SK-N-SH (cell line): ENCODE data around the gene RMI2.
A peak's percentile ranks its signal among the peaks of the same experiment; 100 is the strongest.

Source experiments
- CHD2 ChIP-seq: fragments of 150-350 bp; IDR thresholded peaks from 2 replicates; pipeline ENCODE4 v1.6.1; 2018; ENCODE audit warnings: low read length; ENCODE audit not compliant: partially characterized antibody
- FOXJ3 ChIP-seq: sonication (generic); formaldehyde crosslinking; IDR thresholded peaks from 2 replicates; pipeline ENCODE4 v1.5.1; 2020; ENCODE audit warnings: mild to moderate bottlenecking, missing genetic modification reagents
- RAD21 ChIP-seq: IDR thresholded peaks from 2 replicates; pipeline ENCODE4 v1.6.1; 2012; ENCODE audit warnings: mild to moderate bottlenecking, low read length
- TAF1 ChIP-seq: IDR thresholded peaks from 2 replicates; pipeline ENCODE4 v1.6.1; 2012; ENCODE audit warnings: low read depth, mild to moderate bottlenecking, low read length, moderate library complexity, borderline replicate concordance
- TF ChIP-seq, protein P1 (sequence below): fragments of 200-600 bp; sonication (generic); IDR thresholded peaks from 2 replicates; pipeline ENCODE4 v1.6.1; 2017; ENCODE audit warnings: antibody characterized with exemption, mild to moderate bottlenecking, moderate library complexity
- TF ChIP-seq, protein P2 (sequence below): fragments of 150-350 bp; IDR thresholded peaks from 2 replicates; pipeline ENCODE4 v1.6.1; 2017; ENCODE audit warnings: antibody characterized with exemption, low read length, low read depth, borderline replicate concordance
- TF ChIP-seq, protein P3 (sequence below): IDR thresholded peaks from 2 replicates; pipeline ENCODE4 v1.4.0; 2012; ENCODE audit warnings: low read depth, borderline replicate concordance

DNA sequence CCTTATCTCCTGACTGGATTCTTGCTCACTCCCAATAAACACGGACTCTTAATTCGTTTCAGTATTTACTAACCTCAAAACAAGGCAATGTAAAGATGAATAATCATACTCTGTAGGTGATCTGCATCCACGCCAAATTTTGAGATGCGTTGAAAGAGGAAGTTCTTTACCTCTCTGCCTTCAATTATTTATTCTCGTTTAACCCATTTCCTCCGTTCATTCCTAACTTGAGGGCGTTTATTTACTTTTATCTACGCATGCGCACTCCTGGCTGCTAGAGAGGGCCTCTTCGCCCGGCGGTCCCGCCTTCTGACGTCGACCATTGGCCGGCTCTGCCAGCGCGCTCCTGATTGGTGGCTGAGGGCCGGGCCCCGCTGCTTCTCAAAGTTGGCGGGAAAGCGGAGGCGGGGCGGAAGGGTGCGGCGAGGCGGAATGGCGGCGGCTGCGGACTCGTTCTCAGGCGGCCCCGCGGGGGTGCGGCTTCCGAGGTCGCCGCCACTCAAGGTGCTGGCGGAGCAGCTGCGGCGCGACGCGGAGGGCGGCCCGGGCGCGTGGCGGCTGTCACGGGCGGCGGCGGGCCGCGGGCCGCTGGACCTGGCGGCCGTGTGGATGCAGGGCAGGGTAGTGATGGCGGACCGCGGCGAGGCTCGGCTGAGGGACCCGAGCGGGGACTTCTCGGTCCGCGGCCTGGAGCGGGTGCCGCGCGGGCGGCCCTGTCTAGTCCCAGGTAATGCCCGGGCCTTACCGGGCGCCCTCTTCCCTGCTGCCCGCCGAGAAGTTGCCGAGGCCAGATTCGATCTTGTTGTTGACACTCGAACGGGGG is at the start of gene RMI2:
- no peak for TF ChIP-seq RAD21
- TF ChIP-seq, protein P1, sequence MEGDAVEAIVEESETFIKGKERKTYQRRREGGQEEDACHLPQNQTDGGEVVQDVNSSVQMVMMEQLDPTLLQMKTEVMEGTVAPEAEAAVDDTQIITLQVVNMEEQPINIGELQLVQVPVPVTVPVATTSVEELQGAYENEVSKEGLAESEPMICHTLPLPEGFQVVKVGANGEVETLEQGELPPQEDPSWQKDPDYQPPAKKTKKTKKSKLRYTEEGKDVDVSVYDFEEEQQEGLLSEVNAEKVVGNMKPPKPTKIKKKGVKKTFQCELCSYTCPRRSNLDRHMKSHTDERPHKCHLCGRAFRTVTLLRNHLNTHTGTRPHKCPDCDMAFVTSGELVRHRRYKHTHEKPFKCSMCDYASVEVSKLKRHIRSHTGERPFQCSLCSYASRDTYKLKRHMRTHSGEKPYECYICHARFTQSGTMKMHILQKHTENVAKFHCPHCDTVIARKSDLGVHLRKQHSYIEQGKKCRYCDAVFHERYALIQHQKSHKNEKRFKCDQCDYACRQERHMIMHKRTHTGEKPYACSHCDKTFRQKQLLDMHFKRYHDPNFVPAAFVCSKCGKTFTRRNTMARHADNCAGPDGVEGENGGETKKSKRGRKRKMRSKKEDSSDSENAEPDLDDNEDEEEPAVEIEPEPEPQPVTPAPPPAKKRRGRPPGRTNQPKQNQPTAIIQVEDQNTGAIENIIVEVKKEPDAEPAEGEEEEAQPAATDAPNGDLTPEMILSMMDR = no peak
- TF ChIP-seq FOXJ3 (CRISPR knock-in tag) = no peak
- TF ChIP-seq CHD2 = peak; percentile 89
- TF ChIP-seq TAF1 = peak; percentile 50; the same call in 1 of the 2 replicates
- TF ChIP-seq, protein P2, sequence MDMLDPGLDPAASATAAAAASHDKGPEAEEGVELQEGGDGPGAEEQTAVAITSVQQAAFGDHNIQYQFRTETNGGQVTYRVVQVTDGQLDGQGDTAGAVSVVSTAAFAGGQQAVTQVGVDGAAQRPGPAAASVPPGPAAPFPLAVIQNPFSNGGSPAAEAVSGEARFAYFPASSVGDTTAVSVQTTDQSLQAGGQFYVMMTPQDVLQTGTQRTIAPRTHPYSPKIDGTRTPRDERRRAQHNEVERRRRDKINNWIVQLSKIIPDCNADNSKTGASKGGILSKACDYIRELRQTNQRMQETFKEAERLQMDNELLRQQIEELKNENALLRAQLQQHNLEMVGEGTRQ = no peak
- TF ChIP-seq, protein P3, sequence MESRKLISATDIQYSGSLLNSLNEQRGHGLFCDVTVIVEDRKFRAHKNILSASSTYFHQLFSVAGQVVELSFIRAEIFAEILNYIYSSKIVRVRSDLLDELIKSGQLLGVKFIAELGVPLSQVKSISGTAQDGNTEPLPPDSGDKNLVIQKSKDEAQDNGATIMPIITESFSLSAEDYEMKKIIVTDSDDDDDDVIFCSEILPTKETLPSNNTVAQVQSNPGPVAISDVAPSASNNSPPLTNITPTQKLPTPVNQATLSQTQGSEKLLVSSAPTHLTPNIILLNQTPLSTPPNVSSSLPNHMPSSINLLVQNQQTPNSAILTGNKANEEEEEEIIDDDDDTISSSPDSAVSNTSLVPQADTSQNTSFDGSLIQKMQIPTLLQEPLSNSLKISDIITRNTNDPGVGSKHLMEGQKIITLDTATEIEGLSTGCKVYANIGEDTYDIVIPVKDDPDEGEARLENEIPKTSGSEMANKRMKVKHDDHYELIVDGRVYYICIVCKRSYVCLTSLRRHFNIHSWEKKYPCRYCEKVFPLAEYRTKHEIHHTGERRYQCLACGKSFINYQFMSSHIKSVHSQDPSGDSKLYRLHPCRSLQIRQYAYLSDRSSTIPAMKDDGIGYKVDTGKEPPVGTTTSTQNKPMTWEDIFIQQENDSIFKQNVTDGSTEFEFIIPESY = no peak
